Stimulated activated CD4-positive, alpha-beta T cell treated with anti-CD3 and anti-CD28 coated beads, Interleukin-4, amount 100 ng/mL, for 1 hour (primary cell): ENCODE results near the gene MACF1.
"Not testable (repeated sequence)": the region's sequence is repeated elsewhere in the genome, so short reads cannot be mapped to it uniquely, and the experiment has no call there.

Experiments
- DNase-seq: peaks from one replicate; pipeline ENCODE4 v3.0.0-alpha.2; 2020

The MACF1 gene

DNA sequence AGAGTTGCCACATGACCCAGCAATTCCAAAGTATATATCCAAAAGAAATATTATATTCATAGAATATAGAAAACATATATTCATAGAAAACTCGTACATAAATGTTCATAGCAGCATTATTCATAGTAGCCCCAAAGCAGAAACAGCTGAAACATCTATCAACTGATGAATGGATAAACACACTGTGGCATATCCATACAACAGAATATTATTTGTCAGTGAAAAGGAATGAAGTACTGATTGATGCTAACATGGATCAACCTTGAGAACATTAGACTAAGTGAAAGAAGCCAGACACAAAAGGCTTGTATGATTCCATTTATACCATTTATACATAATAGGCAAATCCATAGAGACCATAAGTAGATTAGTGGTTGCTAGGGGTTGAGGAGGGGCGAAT lies 21.7 kb upstream of the MACF1 start:
- DNase-seq, result no peak

DNA sequence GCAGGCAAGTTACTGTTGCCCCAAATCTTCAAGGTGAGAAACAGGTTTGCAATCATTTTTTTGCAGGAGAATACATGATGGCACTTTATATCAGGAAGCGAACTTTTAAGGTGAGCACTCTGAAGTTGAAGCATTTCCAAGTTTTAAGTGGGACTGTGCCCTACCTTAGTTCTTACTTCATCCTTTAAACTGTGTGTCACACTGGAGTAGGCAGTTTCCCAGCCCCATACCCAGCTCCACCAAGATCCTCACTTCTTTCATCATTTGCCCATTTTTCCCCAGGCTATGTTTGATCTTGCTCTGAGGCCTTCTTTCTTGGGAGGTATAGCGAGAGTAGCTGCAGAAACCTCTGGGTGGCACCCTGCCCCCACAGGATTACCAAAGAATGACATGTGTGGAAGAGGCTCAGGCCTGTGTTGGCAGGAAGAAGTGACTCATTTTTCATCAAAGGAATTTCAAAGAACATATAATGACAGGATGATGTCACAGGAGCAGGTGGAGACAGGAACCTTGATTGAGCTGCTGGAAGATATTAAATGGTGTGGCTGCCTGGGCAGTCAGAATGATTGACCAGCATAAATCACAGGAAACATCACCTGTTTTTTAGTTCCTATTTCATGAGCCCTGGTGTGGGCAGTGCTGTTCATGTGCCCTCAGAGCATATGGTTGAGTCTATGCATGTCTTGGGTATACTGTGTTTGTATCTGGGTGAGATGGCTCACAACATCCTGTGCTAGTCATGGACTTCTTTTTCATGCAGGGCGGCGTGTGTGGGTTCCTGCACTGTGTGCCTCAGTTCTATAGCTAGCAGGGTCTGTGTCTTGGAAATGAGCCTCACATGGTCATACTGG lies 20.8 kb upstream of the MACF1 start:
- peak; percentile 77 for DNase-seq

DNA sequence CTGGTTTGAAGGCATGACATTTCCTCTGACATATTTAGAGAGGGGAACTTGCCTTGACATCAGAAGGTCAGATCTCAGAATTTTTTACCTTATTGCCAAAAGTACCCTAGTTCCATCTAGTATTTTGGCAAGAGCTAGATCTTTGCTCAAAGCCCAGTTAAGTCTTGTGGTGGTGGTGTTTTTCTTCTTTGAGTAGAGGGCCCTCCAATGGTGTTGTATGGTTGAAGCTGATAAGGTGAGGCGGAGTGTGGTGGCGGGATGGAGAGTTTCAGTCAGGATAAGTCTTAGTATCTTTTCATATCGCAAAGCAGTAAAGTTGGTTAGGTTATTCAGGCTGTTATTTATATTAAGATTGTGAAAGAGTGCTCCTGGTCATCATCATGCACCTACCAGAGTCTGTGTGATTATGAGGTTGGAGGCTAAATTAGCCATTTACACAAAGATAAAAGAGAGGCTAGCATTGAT lies 20.1 kb upstream of the MACF1 start:
- DNase-seq, result no peak

DNA sequence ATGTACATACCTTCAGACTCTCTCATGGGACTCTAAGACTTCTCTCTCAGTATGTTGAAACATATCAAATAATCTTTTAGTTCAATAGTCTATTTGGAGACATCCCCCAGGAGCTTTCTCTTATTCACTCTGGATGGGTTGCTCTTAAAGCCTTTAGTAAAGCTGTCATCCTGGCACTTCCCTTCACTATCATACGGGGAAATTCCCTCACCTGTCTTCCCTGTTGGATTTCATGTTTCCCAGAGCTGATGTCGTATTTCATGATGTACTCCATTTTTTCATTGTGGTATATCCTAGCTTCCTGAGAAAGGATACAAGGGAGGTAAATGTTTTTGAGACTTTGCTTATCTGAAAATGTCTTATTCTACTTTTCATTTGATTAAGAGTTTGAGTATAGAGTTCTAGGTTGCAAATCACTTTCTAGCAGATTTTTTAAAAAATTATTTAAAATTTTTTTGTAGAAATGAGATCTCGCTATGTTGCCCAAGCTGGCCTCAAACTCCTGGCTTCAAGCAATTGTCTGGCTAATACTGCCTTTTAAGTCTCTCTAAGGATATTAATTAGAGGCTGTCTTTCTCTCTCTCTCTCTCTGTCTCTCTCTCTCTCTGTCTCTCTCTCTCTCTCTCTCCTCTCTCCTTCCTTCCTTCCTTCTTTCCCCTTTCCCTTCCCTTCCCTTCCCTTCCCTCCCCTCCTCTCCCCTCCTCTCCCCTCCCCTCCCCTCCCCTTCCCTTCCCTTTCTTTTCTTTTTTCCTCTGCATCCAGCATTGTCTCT lies 17.0 kb upstream of the MACF1 start:
- no peak for DNase-seq

DNA sequence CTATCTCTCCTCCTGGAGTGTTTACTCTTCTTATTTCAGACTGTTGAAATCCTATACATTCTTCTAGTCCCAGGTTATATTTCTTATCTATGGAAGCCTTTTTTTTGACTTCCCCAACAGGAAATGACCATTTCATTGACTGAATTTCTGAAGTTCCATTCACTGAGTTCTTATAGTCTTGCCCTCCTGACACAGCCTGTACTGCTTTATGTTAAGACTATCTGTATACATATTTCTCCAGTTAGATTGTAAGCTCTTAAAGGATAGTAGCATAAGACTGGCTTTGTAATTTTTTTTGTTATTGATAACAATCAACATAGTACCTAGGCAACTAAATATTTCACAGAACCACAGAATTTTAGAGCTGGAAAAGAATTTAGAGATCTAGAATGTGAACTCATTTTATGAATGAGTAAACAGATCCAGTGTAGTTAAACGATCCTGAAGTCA lies 14.9 kb upstream of the MACF1 start:
- no peak for DNase-seq

- no peak for DNase-seq
Measured at GRCh38 chr1:39190096-39190495, 14.4 kb upstream of the MACF1 start.

DNA sequence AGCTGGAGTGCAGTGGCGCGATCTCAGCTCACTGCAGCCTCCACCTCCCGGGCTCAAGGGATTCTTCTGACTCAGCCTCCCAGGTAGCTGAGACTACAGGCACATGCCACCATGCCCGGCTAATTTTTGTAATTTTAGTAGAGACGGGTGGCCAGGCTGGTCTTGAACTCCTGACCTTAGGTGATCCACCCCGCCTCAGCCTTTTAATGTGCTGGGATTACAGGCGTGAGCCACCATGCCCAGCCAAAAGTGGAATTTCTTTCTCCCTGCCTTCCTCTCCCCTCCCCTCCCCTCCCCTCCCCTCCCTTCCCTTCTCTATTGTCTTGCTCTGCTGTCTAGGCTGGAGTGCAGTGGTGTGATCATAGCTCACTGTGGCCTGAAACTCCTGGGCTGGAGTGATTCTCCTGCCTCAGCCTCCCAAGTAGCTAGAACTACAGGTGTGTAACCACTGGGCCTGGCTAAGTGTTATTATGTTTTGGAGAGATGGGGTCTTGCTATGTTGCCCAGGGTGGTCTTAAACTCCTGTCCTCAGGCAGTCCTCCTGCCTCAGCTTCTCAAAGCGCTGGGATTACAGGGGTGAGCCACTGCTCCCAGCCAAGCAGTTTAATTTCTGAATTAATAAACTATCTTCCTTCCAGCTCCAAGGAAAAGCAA lies 10.0 kb upstream of the MACF1 start:
- DNase-seq, result no peak

DNA sequence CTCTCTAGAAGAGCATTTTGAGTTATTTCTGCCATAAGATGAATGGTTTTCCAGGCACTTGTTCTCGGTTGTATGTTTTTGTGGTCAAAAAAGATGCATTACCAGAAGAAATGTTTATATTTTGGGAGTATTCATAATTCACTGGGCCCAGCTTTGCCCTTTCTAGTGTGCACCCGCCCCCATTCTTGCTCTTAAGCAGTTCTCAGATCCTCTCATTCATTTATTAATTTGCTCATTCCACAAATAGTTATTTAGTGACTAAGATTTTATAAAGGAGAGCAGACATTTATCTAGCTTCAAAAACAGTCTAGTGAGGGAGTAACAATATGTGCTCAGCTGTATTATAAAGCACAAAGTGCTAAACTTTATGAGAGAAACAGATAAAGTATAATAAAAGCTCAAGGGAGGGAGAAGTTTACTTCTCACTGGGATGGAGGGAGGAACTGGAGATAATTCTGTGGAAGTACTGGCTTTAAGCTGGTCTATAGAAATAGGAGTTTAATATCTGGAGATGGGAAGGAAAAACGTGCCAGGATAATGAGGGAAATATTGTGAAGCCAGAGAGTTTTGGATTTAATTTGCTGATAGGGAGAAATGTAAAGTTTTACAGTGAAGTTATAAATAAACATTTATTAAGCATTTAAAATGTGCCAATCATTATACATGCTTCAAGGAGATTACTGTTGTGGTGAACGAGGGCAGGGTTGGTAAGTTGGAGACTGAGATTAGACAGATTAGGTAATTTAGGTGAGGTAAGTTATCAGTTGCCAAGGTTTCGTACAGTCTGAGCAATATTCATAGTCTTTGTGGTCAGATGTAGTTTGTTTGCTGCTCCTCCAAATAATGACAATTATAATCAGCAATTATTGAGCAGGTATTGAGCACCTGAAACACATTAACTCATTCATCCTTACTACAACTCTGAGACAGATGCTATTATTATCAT lies 9.1 kb upstream of the MACF1 start:
- no peak for DNase-seq

GRCh38 chr1:39196244-39197215 lies 8.0 kb upstream of the MACF1 start:
- DNase-seq, result peak; percentile 43

DNA sequence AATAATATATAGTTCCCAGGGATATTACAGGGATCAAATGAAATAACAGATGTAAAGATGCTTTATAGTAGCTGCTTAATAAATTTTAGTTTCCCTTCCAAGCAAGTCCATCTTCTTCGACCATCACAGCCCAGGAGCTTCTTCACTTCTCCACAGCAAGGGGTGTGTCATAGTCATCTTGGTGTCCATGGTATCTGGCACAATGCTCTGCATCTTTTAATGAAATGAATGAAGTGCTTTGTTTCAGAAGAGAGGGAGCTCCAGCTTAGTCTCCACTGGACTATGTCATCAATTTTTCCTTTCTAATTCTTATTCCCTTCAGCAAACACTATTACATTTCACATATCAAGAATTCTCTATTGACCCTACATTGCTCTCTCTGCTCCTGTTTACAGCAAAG lies 4.9 kb upstream of the MACF1 start:
- no peak for DNase-seq

GRCh38 chr1:39205102-39205780 lies 746 bp downstream of the MACF1 start:
- DNase-seq, result peak; percentile 57

- DNase-seq, result no peak
Measured at GRCh38 chr1:39205781-39206464, 1.4 kb downstream of the MACF1 start.

GRCh38 chr1:39208360-39208759 lies 3.9 kb downstream of the MACF1 start:
- not testable (repeated sequence) for DNase-seq

DNA sequence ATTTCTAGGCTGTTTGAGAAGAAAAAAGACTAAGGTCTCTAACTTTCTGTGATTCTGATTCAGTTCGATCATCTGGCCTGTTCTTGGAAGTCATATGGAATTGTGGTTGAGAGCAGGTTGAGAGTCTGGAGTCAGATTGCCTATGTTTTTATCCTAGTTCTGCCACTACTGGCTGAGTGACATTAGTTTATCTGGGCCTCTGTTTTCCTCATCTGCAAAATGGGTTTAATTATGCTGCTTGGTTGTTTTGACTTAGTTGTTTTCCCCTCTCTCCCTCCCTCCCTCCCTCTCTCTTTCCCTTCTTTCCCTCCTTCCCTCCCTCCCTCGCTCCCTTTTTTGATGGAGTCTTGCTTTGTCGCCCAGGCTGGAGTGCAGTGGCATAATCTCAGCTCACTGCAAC lies 6.2 kb downstream of the MACF1 start:
- no peak for DNase-seq

GRCh38 chr1:39212499-39212898 lies 8.0 kb downstream of the MACF1 start:
- no peak for DNase-seq

- DNase-seq, result no peak
Measured at GRCh38 chr1:39213511-39214002, 9.1 kb downstream of the MACF1 start.

- no peak for DNase-seq
Measured at GRCh38 chr1:39214021-39214713, 9.7 kb downstream of the MACF1 start.

DNA sequence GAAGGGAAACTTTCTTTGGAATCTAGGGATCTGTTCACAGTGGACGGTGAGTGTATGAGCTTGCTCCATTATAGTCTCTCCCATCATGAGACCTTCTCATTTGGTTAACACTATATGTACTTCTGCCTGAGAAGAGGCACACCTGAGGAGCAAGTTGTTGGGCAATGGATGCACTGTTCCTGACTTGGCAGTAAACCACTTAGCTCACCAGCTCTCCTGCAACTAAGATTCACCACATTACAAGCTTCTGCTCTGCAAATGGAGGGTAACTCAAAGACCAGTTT lies 10.2 kb downstream of the MACF1 start:
- DNase-seq, result no peak
